Thyroid gland (tissue), 4 donors: ENCODE data around the gene SLC22A3. TPM values are rescaled to one million over a fixed set of nuclear protein-coding genes. Genes with fewer than 3 reads are reported as not detected.
"Not testable (repeated sequence)": the region's sequence is repeated elsewhere in the genome, so short reads cannot be mapped to it uniquely, and the experiment has no call there.

Source experiments
- DNase-seq, 2 donors: peaks; one replicate each; pipeline ENCODE4 v3.0.0-alpha.2; 2019
- H3K27ac ChIP-seq, 3 donors: fragments of 200-600 bp; sonication (generic); 1 replicate in 2 of 3; 2 replicates in 1 of 3; pipeline ENCODE4 v1.5.1; 2016 to 2019; ENCODE audit warnings: mild to moderate bottlenecking in 1 of 3, moderate library complexity in 1 of 3
- H3K27me3 ChIP-seq: fragments of 200-600 bp; sonication (generic); one replicate; pipeline ENCODE4 v1.5.1; 2019
- H3K36me3 ChIP-seq, 2 donors: fragments of 200-600 bp; sonication (generic); one replicate each; pipeline ENCODE4 v1.5.1; 2016 to 2019
- H3K4me1 ChIP-seq, 2 donors: fragments of 200-600 bp; sonication (generic); one replicate each; pipeline ENCODE4 v1.5.1; 2017 to 2019
- H3K4me3 ChIP-seq, 3 donors: fragments of 200-600 bp; sonication (generic); replicated peaks in 1 of 3; 1 replicate in 2 of 3; 2 replicates in 1 of 3; pipeline ENCODE4 v1.5.1; 2016; ENCODE audit warnings: mild to moderate bottlenecking in 1 of 3
- H3K9me3 ChIP-seq: fragments of 200-600 bp; sonication (generic); one replicate; pipeline ENCODE4 v1.5.1; 2017
- CTCF ChIP-seq, 6 experiments: fragments of 200-600 bp in 3 of 6; fragments of 450-650 bp in 3 of 6; sonication (generic) in 3 of 6; IDR thresholded peaks; one replicate each; pipeline ENCODE4 v1.5.1; 2016 to 2019; ENCODE audit warnings: antibody characterized with exemption in 6 of 6, mild to moderate bottlenecking in 2 of 6, inconsistent platforms in 1 of 6, moderate library complexity in 1 of 6
- POLR2A ChIP-seq, 2 donors: fragments of 450-650 bp; IDR thresholded peaks; one replicate each; pipeline ENCODE4 v1.6.1; 2017; ENCODE audit warnings: antibody characterized with exemption in 2 of 2, mild to moderate bottlenecking in 2 of 2, moderate library complexity in 1 of 2
- WGBS, 2 donors: methylation state at CpG; one replicate each; pipeline ENCODE4 v1.1.5; 2017; 5-methylcytosine and 5-hydroxymethylcytosine counted together
- intact Hi-C: fragments of 100-400 bp; cut with DNase I; formaldehyde crosslinking; loops from one replicate; pipeline ENCODE4 v1.15.1; 2023
- total RNA-seq, 4 donors: library from RNA; depleted of rRNA; stranded (reverse); fragments of >200 nt; gene quantifications; one replicate each; pipeline ENCODE4 v1.2.3, GENCODE V29; 2016

SLC22A3 gene
- 1 to 10 TPM in 3 of 4 donors, under 1 TPM in 1; 0.67 to 3.9 (median 2.5) TPM for total RNA-seq

- intact Hi-C loops, result no loop called here
- Histone ChIP-seq H3K4me1 (peaks cover 0 to 6% of the 10 kb centered on the region in 2 donors), H3K36me3 (no peaks in the 10 kb centered on the region), H3K4me3 (peak within 1 kb of the TSS in 2 of 3 donors; percentile 31 to 38), H3K27ac (no peak within 1 kb of the TSS), H3K27me3 (no peaks in the 10 kb centered on the region), H3K9me3 (no peaks in the 10 kb centered on the region)
- WGBS, 2 donors, result 0% methylated on average over 17 to 18 of the region's 105 CpGs
- DNase-seq, result peak; percentile 77 to 84
- TF ChIP-seq POLR2A (IDR thresholded peaks at IDR 0.05) (peak in 1 of 2 donors; percentile 8), CTCF (IDR thresholded peaks at IDR 0.05) (peak in 3 of 6 experiments; percentile 25 to 32 (median 26))
Observed at GRCh38 chr6:160348223-160349019, at the start of gene SLC22A3. Gene SLC22A3 (plus strand): TSS chr6:160348378. CDS start chr6:160348420, 42 bp downstream.

- Histone ChIP-seq H3K27me3 (no peaks in the 10 kb centered on the region), H3K27ac (no peak overlapping the region), H3K36me3 (no peaks in the 10 kb centered on the region), H3K4me3 (no peak overlapping the region), H3K4me1 (no peaks in the 10 kb centered on the region), H3K9me3 (no peaks in the 10 kb centered on the region)
- 93 to 94% methylated on average over 11 of the region's 11 CpGs for WGBS, 2 donors
- TF ChIP-seq CTCF (IDR thresholded peaks at IDR 0.05) (no peak), POLR2A (IDR thresholded peaks at IDR 0.05) (no peak)
- intact Hi-C loops, result no loop called here
- no peak for DNase-seq
Observed at GRCh38 chr6:160299559-160299958, 48.6 kb upstream of the SLC22A3 start.

- intact Hi-C loops, result no loop called here
- Histone ChIP-seq H3K27me3 (no peaks in the 10 kb centered on the region), H3K4me3 (no peak overlapping the region), H3K27ac (no peak overlapping the region), H3K9me3 (no peaks in the 10 kb centered on the region), H3K36me3 (no peaks in the 10 kb centered on the region), H3K4me1 (no peaks in the 10 kb centered on the region)
- 75 to 88% methylated on average over 10 to 12 of the region's 15 CpGs for WGBS, 2 donors
- no peak for TF ChIP-seq POLR2A (IDR thresholded peaks at IDR 0.05)
- no peak for TF ChIP-seq CTCF (IDR thresholded peaks at IDR 0.05)
- no peak for DNase-seq
Observed at GRCh38 chr6:160300076-160300695, 48.0 kb upstream of the SLC22A3 start.

GRCh38 chr6:160301339-160301738 lies 46.8 kb upstream of the SLC22A3 start:
- Histone ChIP-seq H3K27me3 (no peaks in the 10 kb centered on the region), H3K9me3 (no peaks in the 10 kb centered on the region), H3K4me3 (no peak overlapping the region), H3K36me3 (no peaks in the 10 kb centered on the region), H3K4me1 (no peaks in the 10 kb centered on the region), H3K27ac (no peak overlapping the region)
- TF ChIP-seq CTCF (IDR thresholded peaks at IDR 0.05) (no peak), POLR2A (IDR thresholded peaks at IDR 0.05) (no peak)
- WGBS, 2 donors, result 53 to 56% methylated on average over 4 of the region's 4 CpGs
- intact Hi-C loops, result no loop called here
- DNase-seq, result peak; percentile 24 to 42

- H3K9me3 ChIP-seq, H3K4me1 ChIP-seq, H3K36me3 ChIP-seq, DNase-seq, H3K27me3 ChIP-seq, intact Hi-C loops, H3K4me3 ChIP-seq, H3K27ac ChIP-seq: not testable (repeated sequence)
- 88 to 96% methylated on average over 2 of the region's 2 CpGs for WGBS, 2 donors
Observed at GRCh38 chr6:160302431-160303082, 45.6 kb upstream of the SLC22A3 start.
